Ovary (tissue), 1 donor: ENCODE results near the gene IL1B.

Experiments
- EP300 ChIP-seq: sonication (generic); formaldehyde crosslinking; IDR thresholded peaks from one replicate; pipeline ENCODE4 v1.6.1; 2017; ENCODE audit warnings: antibody characterized with exemption
- POLR2A ChIP-seq: fragments of 450-650 bp; IDR thresholded peaks from one replicate; pipeline ENCODE4 v1.6.1; 2017; ENCODE audit warnings: antibody characterized with exemption, mild to moderate bottlenecking, moderate library complexity

DNA sequence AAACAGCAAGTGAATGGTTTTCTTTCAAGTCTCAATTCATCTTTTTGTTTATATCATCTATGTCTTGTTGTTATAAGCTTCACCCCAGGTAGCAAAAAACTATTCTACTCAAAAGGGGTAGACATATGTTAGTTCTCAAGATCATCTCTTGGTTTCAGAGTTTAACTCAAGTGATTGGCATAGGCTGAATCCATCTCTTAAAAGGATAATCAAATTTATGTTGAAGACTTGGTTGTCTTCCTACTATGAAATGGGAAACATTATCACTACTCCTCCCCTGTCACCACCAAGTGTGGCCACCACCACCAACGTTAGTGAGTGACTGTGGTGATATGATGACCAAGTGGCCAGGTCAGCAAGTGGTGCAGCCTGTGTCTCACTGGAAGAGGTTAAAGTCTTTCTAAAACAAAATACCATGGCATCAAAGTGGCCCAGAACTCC is 1.5 kb downstream of the IL1B start:
- TF ChIP-seq POLR2A (no peak), EP300 (no peak)
